Measurements from ENCODE around the gene FKBP2. TPM values are rescaled to one million over a fixed set of nuclear protein-coding genes. Genes with fewer than 3 reads are reported as not detected.

Gene FKBP2
- total and polyA plus RNA-seq, 2 of the 13 experiments (the other 11 are each of a cell fraction or from before 2014, with no cell fraction given), result 30.1 to 53.3 TPM

DNA sequence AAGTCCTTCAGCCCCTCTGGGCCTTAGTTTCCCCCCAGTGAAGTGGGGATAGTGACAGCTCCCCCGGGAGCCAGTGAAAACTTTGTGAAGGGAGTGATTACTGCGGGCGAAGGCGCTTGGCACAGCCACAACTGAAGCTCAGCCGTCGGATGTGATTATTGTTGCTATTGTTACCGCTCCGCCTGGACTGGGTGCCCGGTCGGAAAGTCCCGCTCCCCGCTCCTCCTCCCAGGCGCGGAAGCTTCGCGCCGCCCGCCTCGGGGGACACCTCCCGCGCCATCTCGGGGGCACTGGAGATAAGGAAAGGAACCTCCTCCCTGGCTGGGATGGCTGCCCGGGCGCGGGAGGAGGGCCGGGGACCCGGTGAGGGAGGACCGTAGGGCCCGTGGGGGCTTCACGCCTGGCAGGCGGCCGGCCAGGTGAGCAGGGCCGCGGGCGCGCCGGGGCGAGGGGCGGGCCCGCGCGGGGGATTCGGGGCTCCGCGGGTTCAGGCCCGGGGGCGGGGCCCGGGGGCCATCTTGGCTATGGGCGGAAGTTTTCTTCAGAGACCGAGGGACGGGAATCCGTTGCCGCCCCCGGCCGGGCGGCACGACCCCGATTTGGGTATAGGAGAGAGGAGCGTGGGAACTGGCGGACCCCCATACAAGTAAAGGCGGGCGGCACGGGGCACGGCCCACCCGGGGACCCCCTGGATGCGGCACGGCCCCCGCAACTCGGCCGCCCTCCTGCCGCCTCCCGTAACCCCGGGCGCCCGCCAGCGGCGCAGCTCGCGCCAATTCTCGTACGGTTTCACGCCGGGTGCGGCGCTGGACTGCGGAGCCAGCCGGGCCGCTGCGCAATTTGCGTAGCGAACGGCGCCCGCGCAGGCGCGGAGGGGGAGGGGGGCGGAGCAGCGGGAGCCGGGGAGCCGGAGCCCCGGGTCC is 44.3 kb downstream of the FKBP2 start, which contains the start of gene GPR137 (continued):
- TF ChIP-seq PHF8 (CRISPR knock-in tag; IDR thresholded peaks at IDR 0.05), result peak; percentile 60
- no peak for TF ChIP-seq ZFP41 (CRISPR knock-in tag; IDR thresholded peaks at IDR 0.05; ENCODE audit: borderline replicate concordance)
- no peak for TF ChIP-seq KAT2B (IDR thresholded peaks at IDR 0.05; ENCODE audit: borderline replicate concordance, low read depth, low read length)
- no peak for TF ChIP-seq MIER3 (CRISPR knock-in tag; IDR thresholded peaks at IDR 0.05; ENCODE audit: borderline replicate concordance)
- no peak for TF ChIP-seq NCOR1 (IDR thresholded peaks at IDR 0.05; ENCODE audit: borderline replicate concordance, low read length)
- no peak for TF ChIP-seq ZNF296 (CRISPR knock-in tag; conservative IDR thresholded peaks at IDR 0.05)
- TF ChIP-seq SP2 (CRISPR knock-in tag; IDR thresholded peaks at IDR 0.05), result no peak
- no peak for TF ChIP-seq CBX2 (IDR thresholded peaks at IDR 0.05; ENCODE audit: low read depth, low read length)
- TF ChIP-seq CBX2 (CRISPR knock-in tag; IDR thresholded peaks at IDR 0.05; ENCODE audit: low read depth), result no peak
- no peak for TF ChIP-seq LBX2 (CRISPR knock-in tag; IDR thresholded peaks at IDR 0.05; ENCODE audit: borderline replicate concordance)
- TF ChIP-seq, protein P1, sequence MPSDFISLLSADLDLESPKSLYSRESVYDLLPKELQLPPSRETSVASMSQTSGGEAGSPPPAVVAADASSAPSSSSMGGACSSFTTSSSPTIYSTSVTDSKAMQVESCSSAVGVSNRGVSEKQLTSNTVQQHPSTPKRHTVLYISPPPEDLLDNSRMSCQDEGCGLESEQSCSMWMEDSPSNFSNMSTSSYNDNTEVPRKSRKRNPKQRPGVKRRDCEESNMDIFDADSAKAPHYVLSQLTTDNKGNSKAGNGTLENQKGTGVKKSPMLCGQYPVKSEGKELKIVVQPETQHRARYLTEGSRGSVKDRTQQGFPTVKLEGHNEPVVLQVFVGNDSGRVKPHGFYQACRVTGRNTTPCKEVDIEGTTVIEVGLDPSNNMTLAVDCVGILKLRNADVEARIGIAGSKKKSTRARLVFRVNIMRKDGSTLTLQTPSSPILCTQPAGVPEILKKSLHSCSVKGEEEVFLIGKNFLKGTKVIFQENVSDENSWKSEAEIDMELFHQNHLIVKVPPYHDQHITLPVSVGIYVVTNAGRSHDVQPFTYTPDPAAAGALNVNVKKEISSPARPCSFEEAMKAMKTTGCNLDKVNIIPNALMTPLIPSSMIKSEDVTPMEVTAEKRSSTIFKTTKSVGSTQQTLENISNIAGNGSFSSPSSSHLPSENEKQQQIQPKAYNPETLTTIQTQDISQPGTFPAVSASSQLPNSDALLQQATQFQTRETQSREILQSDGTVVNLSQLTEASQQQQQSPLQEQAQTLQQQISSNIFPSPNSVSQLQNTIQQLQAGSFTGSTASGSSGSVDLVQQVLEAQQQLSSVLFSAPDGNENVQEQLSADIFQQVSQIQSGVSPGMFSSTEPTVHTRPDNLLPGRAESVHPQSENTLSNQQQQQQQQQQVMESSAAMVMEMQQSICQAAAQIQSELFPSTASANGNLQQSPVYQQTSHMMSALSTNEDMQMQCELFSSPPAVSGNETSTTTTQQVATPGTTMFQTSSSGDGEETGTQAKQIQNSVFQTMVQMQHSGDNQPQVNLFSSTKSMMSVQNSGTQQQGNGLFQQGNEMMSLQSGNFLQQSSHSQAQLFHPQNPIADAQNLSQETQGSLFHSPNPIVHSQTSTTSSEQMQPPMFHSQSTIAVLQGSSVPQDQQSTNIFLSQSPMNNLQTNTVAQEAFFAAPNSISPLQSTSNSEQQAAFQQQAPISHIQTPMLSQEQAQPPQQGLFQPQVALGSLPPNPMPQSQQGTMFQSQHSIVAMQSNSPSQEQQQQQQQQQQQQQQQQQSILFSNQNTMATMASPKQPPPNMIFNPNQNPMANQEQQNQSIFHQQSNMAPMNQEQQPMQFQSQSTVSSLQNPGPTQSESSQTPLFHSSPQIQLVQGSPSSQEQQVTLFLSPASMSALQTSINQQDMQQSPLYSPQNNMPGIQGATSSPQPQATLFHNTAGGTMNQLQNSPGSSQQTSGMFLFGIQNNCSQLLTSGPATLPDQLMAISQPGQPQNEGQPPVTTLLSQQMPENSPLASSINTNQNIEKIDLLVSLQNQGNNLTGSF (CRISPR knock-in tag; IDR thresholded peaks at IDR 0.05), result no peak
- TF ChIP-seq ZNF563 (CRISPR knock-in tag; IDR thresholded peaks at IDR 0.05), result peak; percentile 74
- no peak for TF ChIP-seq ATF7 (IDR thresholded peaks at IDR 0.05)
- no peak for TF ChIP-seq ATF7 (CRISPR knock-in tag; IDR thresholded peaks at IDR 0.05)
- no peak for TF ChIP-seq HDAC6 (IDR thresholded peaks at IDR 0.05; ENCODE audit: low read depth, low read length)
- TF ChIP-seq ZNF570 (CRISPR knock-in tag; IDR thresholded peaks at IDR 0.05; ENCODE audit: borderline replicate concordance), result no peak
- TF ChIP-seq ZFY (CRISPR knock-in tag; IDR thresholded peaks at IDR 0.05), result no peak; the same call in 1 of the 2 replicates
- TF ChIP-seq RORA (CRISPR knock-in tag; IDR thresholded peaks at IDR 0.05), result no peak
- 0 out of 2 replicates have a peak, but pooled peaks have one; percentile 14 for TF ChIP-seq ZNF605 (CRISPR knock-in tag; IDR thresholded peaks at IDR 0.05)
- no peak for TF ChIP-seq SPEN (CRISPR knock-in tag; IDR thresholded peaks at IDR 0.05; ENCODE audit: low read depth)
- no peak for TF ChIP-seq ZSCAN12 (CRISPR knock-in tag; IDR thresholded peaks at IDR 0.05)
- no peak for TF ChIP-seq NBN (conservative IDR thresholded peaks at IDR 0.05)
- no peak for TF ChIP-seq ZNF292 (CRISPR knock-in tag; IDR thresholded peaks at IDR 0.05; ENCODE audit: borderline replicate concordance, low read depth)
- TF ChIP-seq ZFP90 (CRISPR knock-in tag; IDR thresholded peaks at IDR 0.05; ENCODE audit: borderline replicate concordance), result no peak
- TF ChIP-seq, protein P2, sequence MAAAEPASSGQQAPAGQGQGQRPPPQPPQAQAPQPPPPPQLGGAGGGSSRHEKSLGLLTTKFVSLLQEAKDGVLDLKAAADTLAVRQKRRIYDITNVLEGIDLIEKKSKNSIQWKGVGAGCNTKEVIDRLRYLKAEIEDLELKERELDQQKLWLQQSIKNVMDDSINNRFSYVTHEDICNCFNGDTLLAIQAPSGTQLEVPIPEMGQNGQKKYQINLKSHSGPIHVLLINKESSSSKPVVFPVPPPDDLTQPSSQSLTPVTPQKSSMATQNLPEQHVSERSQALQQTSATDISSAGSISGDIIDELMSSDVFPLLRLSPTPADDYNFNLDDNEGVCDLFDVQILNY (CRISPR knock-in tag; conservative IDR thresholded peaks at IDR 0.05), result no peak
- no peak for TF ChIP-seq ZNF652 (CRISPR knock-in tag; IDR thresholded peaks at IDR 0.05; ENCODE audit: borderline replicate concordance, low read depth)

Measured in HepG2 (cell line).